Fibroblast of villous mesenchyme (primary cell): ENCODE results near the gene SLF2. TPM values are rescaled to one million over a fixed set of nuclear protein-coding genes. Genes with fewer than 3 reads are reported as not detected.

Source experiments
- DNase-seq: peaks from one replicate; pipeline ENCODE4 v3.0.0-alpha.2; 2010; ENCODE audit warnings: low read depth
- H3K4me3 ChIP-seq: 2 replicates; pipeline ENCODE4 v1.5.1; 2011; ENCODE audit warnings: low read depth, mild to moderate bottlenecking, low read length
- CTCF ChIP-seq: IDR thresholded peaks from 2 replicates; pipeline ENCODE4 v1.5.1; 2012; ENCODE audit warnings: low read depth, mild to moderate bottlenecking, low read length; ENCODE audit not compliant: insufficient read depth
- total RNA-seq: library from RNA; depleted of rRNA; stranded (reverse); fragments of >200 nt; gene quantifications from 2 replicates; pipeline ENCODE4 v1.2.3, GENCODE V29; 2012

SLF2 gene
- 42.2 and 55.7 TPM in 2 replicates for total RNA-seq

GRCh38 chr10:100912605-100913469, at the start of gene SLF2:
SLF2 (plus strand) TSS chr10:100912963; CDS start chr10:100913111, 148 bp downstream.
- TF ChIP-seq CTCF: no peak
- H3K4me3 ChIP-seq: peak within 1 kb of the TSS; percentile 98
- DNase-seq: peak; percentile 99

GRCh38 chr10:100863433-100863832, 49.3 kb upstream of the SLF2 start:
- no peak for DNase-seq
- H3K4me3 ChIP-seq: no peak overlapping the region
- no peak for TF ChIP-seq CTCF

GRCh38 chr10:100864036-100864885, 48.5 kb upstream of the SLF2 start:
- H3K4me3 ChIP-seq: no peak overlapping the region
- no peak for TF ChIP-seq CTCF
- DNase-seq: no peak

- DNase-seq: no peak
- H3K4me3 ChIP-seq: no peak overlapping the region
- no peak for TF ChIP-seq CTCF
Measured at GRCh38 chr10:100864978-100865377, 47.8 kb upstream of the SLF2 start.

- no peak for DNase-seq
- TF ChIP-seq CTCF: no peak
- no peak overlapping the region for H3K4me3 ChIP-seq
Measured at GRCh38 chr10:100866010-100866409, 46.8 kb upstream of the SLF2 start.

- no peak for TF ChIP-seq CTCF
- H3K4me3 ChIP-seq: no peak overlapping the region
- DNase-seq: no peak
Measured at GRCh38 chr10:100866575-100867098, 46.1 kb upstream of the SLF2 start.
